HepG2 (cell line): ENCODE results near the gene ANKRD2. TPM values are rescaled to one million over a fixed set of nuclear protein-coding genes. Genes with fewer than 3 reads are reported as not detected.
"Not testable (repeated sequence)": the region's sequence is repeated elsewhere in the genome, so short reads cannot be mapped to it uniquely, and the experiment has no call there.

Experiments
- ATAC-seq: fragments of 200-7000 bp; cut with Tn5 transposase; 3 replicates; pipeline ENCODE4 v1.9.1; 2020; ENCODE audit warnings: mild to moderate bottlenecking, moderate library complexity
- BruUV-seq: library from RNA; stranded (reverse); fragments of 400-500 nt; replicated peaks from 2 replicates; lab custom pipeline; 2021; lab: Mats Ljungman, UMichigan
- CTCF ChIA-PET: fragments of 300-600 bp; formaldehyde crosslinking; extraction: SDS; loops from one replicate; lab custom pipeline; 2021; ENCODE audit warnings: low total read pairs, inconsistent platforms, low intra/inter-chr PET ratio; lab: Yijun Ruan, JAX
- POLR2A ChIA-PET: fragments of 350-600 bp; sonication (Branson Sonifier 250); formaldehyde crosslinking; loops from one replicate; lab custom pipeline; 2020; ENCODE audit warnings: antibody characterized with exemption, inconsistent platforms; lab: Yijun Ruan, JAX
- DNase-seq: peaks from one replicate; pipeline ENCODE4 v3.0.0-alpha.2; 2015; ENCODE audit warnings: low spot score
- FAIRE-seq: peaks from 3 replicates; lab custom pipeline; 2011; peaks lifted over from hg19 to GRCh38; lab: Jason Lieb, UNC
- H2AFZ ChIP-seq: one replicate; pipeline ENCODE4 v1.6.1; 2011; ENCODE audit warnings: low read length, inconsistent platforms
- H3K27ac ChIP-seq: fragments of 300-600 bp; 3 replicates; pipeline ENCODE4 v1.8.0; 2011; ENCODE audit warnings: mixed run types, mild to moderate bottlenecking, mixed read lengths, low read length, inconsistent platforms; ENCODE audit not compliant: insufficient read depth; ENCODE audit errors: extremely low read length
- H3K27me3 ChIP-seq, 2 experiments: fragments of 200-600 bp in 1 of 2; 2 replicates in 1 of 2; 3 replicates in 1 of 2; pipeline versions ENCODE4 v1.6.0 to v1.8.0; 2011; ENCODE audit warnings: low read length in 2 of 2, mild to moderate bottlenecking in 2 of 2, moderate library complexity in 2 of 2, inconsistent platforms in 1 of 2; ENCODE audit not compliant: insufficient read depth in 2 of 2, control insufficient read depth in 1 of 2
- H3K36me3 ChIP-seq, 2 experiments: fragments of 200-600 bp in 1 of 2; replicated peaks in 1 of 2; 2 replicates in 1 of 2; 3 replicates in 1 of 2; pipeline versions ENCODE4 v1.5.1 to v1.8.0; 2011; ENCODE audit warnings: low read length in 2 of 2, inconsistent platforms in 1 of 2; ENCODE audit not compliant: insufficient read depth in 2 of 2, control insufficient read depth in 1 of 2
- H3K4me1 ChIP-seq: 2 replicates; pipeline ENCODE4 v1.5.1; 2012; ENCODE audit warnings: low read length, inconsistent platforms; ENCODE audit not compliant: insufficient read depth
- H3K4me2 ChIP-seq: 2 replicates; pipeline ENCODE4 v1.6.0; 2011; ENCODE audit warnings: low read depth, low read length, inconsistent platforms
- H3K4me3 ChIP-seq, 3 experiments: fragments of 200-600 bp in 1 of 3; sonication (generic), shearing (Covaris generic) in 1 of 3; replicated peaks in 1 of 3; 2 replicates each; pipeline ENCODE4 v1.5.1; 2011 to 2016; ENCODE audit warnings: low read length in 3 of 3, inconsistent platforms in 2 of 3, low read depth in 2 of 3, mild to moderate bottlenecking in 2 of 3, control low read depth in 1 of 3, mixed read lengths in 1 of 3; ENCODE audit not compliant: insufficient read depth in 1 of 3
- H3K79me2 ChIP-seq: one replicate; pipeline ENCODE4 v1.6.1; 2011; ENCODE audit warnings: low read length, inconsistent platforms; ENCODE audit not compliant: insufficient read depth
- H3K9ac ChIP-seq: 2 replicates; pipeline ENCODE4 v1.6.0; 2011; ENCODE audit warnings: mild to moderate bottlenecking, low read depth, low read length, inconsistent platforms; ENCODE audit not compliant: insufficient read depth
- H3K9me3 ChIP-seq: 2 replicates; pipeline ENCODE4 v1.5.1; 2012; ENCODE audit warnings: mild to moderate bottlenecking, low read length
- H4K20me1 ChIP-seq: 2 replicates; pipeline ENCODE4 v1.6.0; 2011; ENCODE audit warnings: inconsistent platforms, mild to moderate bottlenecking, low read length, moderate library complexity; ENCODE audit not compliant: insufficient read depth
- AHDC1 ChIP-seq: sonication (generic); formaldehyde crosslinking; IDR thresholded peaks from 2 replicates; pipeline ENCODE4 v1.5.1; 2020; ENCODE audit warnings: mild to moderate bottlenecking, missing genetic modification reagents, borderline replicate concordance
- ATF3 ChIP-seq: sonication (generic); formaldehyde crosslinking; IDR thresholded peaks from 2 replicates; pipeline ENCODE4 v1.4.0; 2020; ENCODE audit warnings: missing genetic modification reagents
- ATF4 ChIP-seq, 2 experiments: fragments of 450-650 bp in 1 of 2; sonication (generic) in 1 of 2; formaldehyde crosslinking; IDR thresholded peaks; 2 replicates each; pipeline versions ENCODE4 v1.5.0 to v1.8.0; 2020 to 2022; ENCODE audit warnings: mild to moderate bottlenecking in 1 of 2, missing genetic modification reagents in 1 of 2
- CEBPG ChIP-seq: IDR thresholded peaks from 2 replicates; pipeline ENCODE4 v1.6.1; 2016
- GATAD2A ChIP-seq: IDR thresholded peaks from 2 replicates; pipeline ENCODE4 v1.6.1; 2016
- HDAC1 ChIP-seq: sonication (generic); formaldehyde crosslinking; IDR thresholded peaks from 2 replicates; pipeline ENCODE4 v1.5.1; 2020; ENCODE audit warnings: mild to moderate bottlenecking, missing genetic modification reagents
- KDM2A ChIP-seq: sonication (generic); formaldehyde crosslinking; IDR thresholded peaks from 2 replicates; pipeline ENCODE4 v1.4.0; 2020; ENCODE audit warnings: low read depth, missing genetic modification reagents, borderline replicate concordance
- PITX1 ChIP-seq: sonication (generic); formaldehyde crosslinking; IDR thresholded peaks from 2 replicates; pipeline ENCODE4 v1.5.1; 2020; ENCODE audit warnings: mild to moderate bottlenecking, missing genetic modification reagents
- ZFX ChIP-seq: sonication (generic); formaldehyde crosslinking; IDR thresholded peaks from 2 replicates; pipeline ENCODE4 v1.4.0; 2020; ENCODE audit warnings: mild to moderate bottlenecking, low read depth, missing genetic modification reagents, moderate library complexity
- ZNF350 ChIP-seq: sonication (generic); formaldehyde crosslinking; IDR thresholded peaks from 2 replicates; pipeline ENCODE4 v1.4.0; 2020; ENCODE audit warnings: mild to moderate bottlenecking, low read depth, missing genetic modification reagents, borderline replicate concordance
- ZNF687 ChIP-seq: sonication (generic); formaldehyde crosslinking; IDR thresholded peaks from 2 replicates; pipeline ENCODE4 v1.5.1; 2020; ENCODE audit warnings: mild to moderate bottlenecking, missing genetic modification reagents, moderate library complexity
- ZNF777 ChIP-seq: sonication (generic); formaldehyde crosslinking; IDR thresholded peaks from 2 replicates; pipeline ENCODE4 v1.4.0; 2020; ENCODE audit warnings: missing genetic modification reagents
- WGBS: methylation state at CpG from one replicate; pipeline ENCODE4 v1.1.6; 2017; ENCODE audit warnings: low lambda C conversion rate; 5-methylcytosine and 5-hydroxymethylcytosine counted together
- in situ Hi-C: cut with HindIII; loops from 2 replicates; pipeline ENCODE4 v1.10.0; 2017; ENCODE audit warnings: low pct_unique_long_range_greater_than_20kb; ENCODE audit not compliant: extremely low pct_ligation_motif_present
- intact Hi-C: fragments of 100-400 bp; cut with micrococcal nuclease; formaldehyde crosslinking; loops from one replicate; pipeline ENCODE4 v1.10.0; 2022; ENCODE audit not compliant: unreplicated experiment
- polyA plus RNA-seq, 8 experiments: library from polyadenylated mRNA; depleted of rRNA in 3 of 8; stranded (reverse) in 7 of 8; unstranded in 1 of 8; fragments of >200 nt; fragmentation: Illumina TruSeq in 4 of 8; extraction: Trizol in 4 of 8; gene quantifications; 2 replicates each; pipeline versions ENCODE4 v1.2.1 to v1.2.3, GENCODE V29; 2011 to 2016; ENCODE audit warnings: low read depth in 4 of 8, missing spikeins in 1 of 8, mixed read lengths in 1 of 8; ENCODE audit not compliant: insufficient read depth in 1 of 8
- total RNA-seq, 5 experiments: library from RNA; depleted of rRNA; stranded (reverse); fragments of >200 nt; fragmentation: Illumina TruSeq; extraction: Trizol; gene quantifications; 2 replicates each; pipeline ENCODE4 v1.2.3, GENCODE V29; 2016; ENCODE audit warnings: low read depth in 1 of 5

Gene ANKRD2
- total and polyA plus RNA-seq, 2 of the 13 experiments (the other 11 are each of a cell fraction or from before 2014, with no cell fraction given), result not detected

GRCh38 chr10:97560731-97561381 lies 11.7 kb upstream of the ANKRD2 start:
- ATAC-seq (peak; percentile 80), DNase-seq (peak; percentile 27)
- H4K20me1 ChIP-seq, H3K9me3 ChIP-seq, H2AFZ ChIP-seq, H3K27me3 ChIP-seq, POLR2A ChIA-PET, H3K36me3 ChIP-seq, CTCF ChIA-PET, H3K27ac ChIP-seq, intact Hi-C loops, in situ Hi-C loops, FAIRE-seq, H3K79me2 ChIP-seq: not testable (repeated sequence)
- peak overlapping the region; percentile 52 to 66 (median 55); a peak in 5 of 6 replicates for H3K4me3 ChIP-seq
- peak overlapping the region; percentile 52; the same call in 1 of the 2 replicates for H3K9ac ChIP-seq
- TSS peak; percentile 88 for BruUV-seq
- H3K4me2 ChIP-seq, result peak overlapping the region; percentile 62
- peaks cover 15% of the 10 kb centered on the region; the same call in 1 of the 2 replicates for H3K4me1 ChIP-seq
- WGBS, result 19% methylated on average over 12 of the region's 17 CpGs
- TF ChIP-seq ZFX (peak; percentile 44; the same call in 1 of the 2 replicates), CEBPG (CRISPR knock-in tag) (peak; percentile 91), HDAC1 (peak; percentile 53), ZNF687 (CRISPR knock-in tag) (peak; percentile 73), AHDC1 (CRISPR knock-in tag) (0 out of 2 replicates have a peak, but pooled peaks have one; percentile 26), PITX1 (CRISPR knock-in tag) (peak; percentile 69), GATAD2A (CRISPR knock-in tag) (peak; percentile 25; the same call in 1 of the 2 replicates), ATF4 (CRISPR knock-in tag; IDR thresholded peaks at IDR 0.05) (peak in 1 of 2 experiments; percentile 96; a peak in 2 of 4 replicates), ZNF350 (CRISPR knock-in tag) (peak; percentile 20; the same call in 1 of the 2 replicates), KDM2A (CRISPR knock-in tag) (0 out of 2 replicates have a peak, but pooled peaks have one; percentile 19), ATF3 (peak; percentile 81), ZNF777 (peak; percentile 83)
